Smooth muscle cell of trachea (primary cell): ENCODE data around the gene CNOT11. TPM values are rescaled to one million over a fixed set of nuclear protein-coding genes. Genes with fewer than 3 reads are reported as not detected.

Experiments
- total RNA-seq: library from RNA; depleted of rRNA; stranded (reverse); fragments of >200 nt; gene quantifications from 2 replicates; pipeline ENCODE4 v1.2.1, GENCODE V29; 2014

Gene CNOT11
- total RNA-seq, result 18.8 and 29.9 TPM in 2 replicates

DNA sequence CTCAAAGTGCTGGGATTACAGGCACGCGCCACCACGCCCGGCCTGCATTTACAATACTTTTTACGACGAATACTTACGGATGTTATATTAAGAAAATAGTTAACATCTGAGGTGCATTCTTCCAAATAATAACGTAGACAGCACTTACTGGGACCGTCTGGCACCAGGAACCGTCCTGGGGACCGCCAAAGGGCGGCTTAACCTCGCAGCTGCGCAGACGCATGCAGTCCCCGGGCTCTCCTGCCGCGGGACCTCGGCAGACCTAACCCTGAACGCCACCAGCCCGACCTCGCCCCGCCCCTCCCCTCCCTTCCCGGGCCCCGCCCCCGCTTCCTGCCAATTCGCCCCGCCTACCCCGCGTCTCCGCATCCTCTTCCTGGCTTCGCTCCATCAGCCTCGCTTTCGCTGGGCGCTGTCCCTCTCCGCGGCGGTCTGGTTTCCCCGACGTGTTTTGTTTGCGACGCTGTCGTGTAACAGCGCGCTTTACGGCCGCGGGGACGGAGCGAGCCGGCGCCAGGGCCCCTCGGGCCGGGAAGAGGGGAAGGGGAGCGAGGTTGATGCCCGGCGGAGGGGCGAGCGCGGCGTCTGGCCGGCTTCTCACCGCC is at the start of gene CNOT11:
TSS of gene CNOT11 (plus strand) at position 479 of the 605 bp plus-strand sequence. CDS start at position 558, 79 bp downstream.

DNA sequence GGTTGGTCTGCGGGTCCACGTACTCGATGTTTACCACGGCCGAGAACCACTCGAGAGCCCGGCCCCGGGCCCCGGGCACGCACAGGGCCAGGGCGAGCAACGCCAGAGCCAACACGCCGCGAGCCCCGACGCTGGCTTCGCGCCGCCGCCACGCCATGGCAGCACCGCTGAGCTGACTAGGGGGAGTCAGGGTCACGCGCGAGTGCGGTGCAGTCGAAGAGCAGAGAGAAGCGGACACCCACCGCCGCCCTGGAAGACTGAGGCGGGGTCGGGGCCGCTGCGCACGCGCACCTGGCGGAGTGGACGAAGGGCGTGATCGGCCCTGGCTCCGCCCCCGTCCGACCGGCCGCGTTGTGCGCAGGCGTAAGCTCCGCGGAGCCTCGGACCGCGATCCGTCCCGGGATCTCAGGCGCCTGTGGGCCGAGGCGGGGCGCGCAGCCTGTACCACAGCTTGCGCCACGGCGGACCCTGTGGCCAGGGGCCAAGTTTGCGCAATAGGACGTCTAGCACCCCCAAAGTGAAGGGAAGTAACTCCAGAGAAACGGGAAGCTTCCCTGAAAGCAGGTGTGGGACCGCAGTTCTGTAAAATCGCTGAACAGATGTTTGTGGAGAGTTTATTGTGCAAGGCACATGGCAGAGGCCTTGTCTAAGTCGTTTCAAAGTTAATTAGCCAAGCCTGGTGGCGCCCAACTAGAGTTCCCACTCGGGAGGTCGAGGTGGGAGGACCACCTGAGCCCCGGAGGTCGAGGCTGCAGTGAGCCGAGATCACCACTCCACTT is 55.9 kb downstream of the CNOT11 start, which contains the start of gene RNF149:
TSS of gene RNF149 (minus strand) at position 270 of the 779 bp plus-strand sequence. CDS start at position 157, 113 bp downstream.

Other genes with a start within 250 kb of the CNOT11 start
- 12.8 and 15.9 TPM in 2 replicates for gene TBC1D8, start 101.5 kb upstream of the CNOT11 start, total RNA-seq
- gene RNF149, start 55.8 kb downstream of the CNOT11 start, total RNA-seq, result 51.3 and 52.9 TPM in 2 replicates
- gene CREG2, start 134.6 kb downstream of the CNOT11 start, total RNA-seq, result 0.44 and 0.83 TPM in 2 replicates
- gene RFX8, start 222.2 kb downstream of the CNOT11 start, total RNA-seq, result 9.1 and 36.7 TPM in 2 replicates